K562 (cell line): ENCODE data around the gene PRKCE. TPM values are rescaled to one million over a fixed set of nuclear protein-coding genes. Genes with fewer than 3 reads are reported as not detected.
A peak's percentile ranks its signal among the peaks of the same experiment; 100 is the strongest.

Experiments used
- ATAC-seq: fragments of 200-7000 bp; cut with Tn5 transposase; 3 replicates; pipeline ENCODE4 v1.9.1; 2020; ENCODE audit warnings: moderate library complexity
- BruUV-seq: library from RNA; stranded (reverse); fragments of 400-500 nt; replicated peaks from 2 replicates; lab custom pipeline; 2021; lab: Mats Ljungman, UMichigan
- CTCF ChIA-PET: fragments of 300-600 bp; formaldehyde crosslinking; extraction: SDS; loops from one replicate; lab custom pipeline; 2021; ENCODE audit warnings: low intra/inter-chr PET ratio; lab: Yijun Ruan, JAX
- POLR2A ChIA-PET: fragments of 300-600, 350-650 bp; sonication (Branson Sonifier 250); formaldehyde crosslinking; extraction: SDS; loops from one replicate; lab custom pipeline; 2021; ENCODE audit warnings: antibody characterized with exemption, inconsistent platforms; lab: Yijun Ruan, JAX
- DNase-seq, 4 experiments: peaks; one replicate each; pipeline versions ENCODE4 v3.0.0 to v3.0.0-alpha.2; 2011 to 2018; ENCODE audit warnings: low spot score in 3 of 4, mixed read lengths in 3 of 4; ENCODE audit errors: extremely low read depth in 1 of 4
- FAIRE-seq: peaks from 2 replicates; lab custom pipeline; 2011; peaks lifted over from hg19 to GRCh38; lab: Jason Lieb, UNC
- H2AFZ ChIP-seq: 2 replicates; pipeline ENCODE4 v1.6.0; 2011; ENCODE audit warnings: low read depth, low read length, control low read depth, inconsistent platforms
- H3K27ac ChIP-seq: fragments of 200-600 bp; 3 replicates; pipeline ENCODE4 v1.8.0; 2011; ENCODE audit warnings: low read depth, mild to moderate bottlenecking, control low read depth, inconsistent platforms, low read length, moderate library complexity, mixed read lengths; ENCODE audit errors: extremely low read depth
- H3K27me3 ChIP-seq, 2 experiments: fragments of 300-600 bp in 1 of 2; 2 replicates in 1 of 2; 3 replicates in 1 of 2; pipeline versions ENCODE4 v1.6.0 to v1.8.0; 2011; ENCODE audit warnings: inconsistent platforms in 2 of 2, low read length in 2 of 2, mild to moderate bottlenecking in 1 of 2, mixed read lengths in 1 of 2, moderate library complexity in 1 of 2; ENCODE audit not compliant: control insufficient read depth in 2 of 2, insufficient read depth in 2 of 2
- H3K36me3 ChIP-seq: fragments of 300-600 bp; 3 replicates; pipeline ENCODE4 v1.8.0; 2011; ENCODE audit warnings: mild to moderate bottlenecking, low read length, inconsistent platforms; ENCODE audit not compliant: control insufficient read depth, insufficient read depth
- H3K4me1 ChIP-seq, 2 experiments: fragments of 200-600 bp in 1 of 2; replicated peaks in 1 of 2; 2 replicates in 1 of 2; 3 replicates in 1 of 2; pipeline versions ENCODE4 v1.5.1 to v1.8.0; 2011; ENCODE audit warnings: inconsistent platforms in 2 of 2, low read length in 2 of 2, mild to moderate bottlenecking in 1 of 2, mixed read lengths in 1 of 2, moderate library complexity in 1 of 2; ENCODE audit not compliant: control insufficient read depth in 2 of 2, insufficient read depth in 2 of 2
- H3K4me2 ChIP-seq: 2 replicates; pipeline ENCODE4 v1.6.1; 2011; ENCODE audit warnings: low read length, control low read depth, inconsistent platforms, mixed read lengths; ENCODE audit not compliant: insufficient read depth
- H3K4me3 ChIP-seq: fragments of 200-600 bp; sonication (generic), shearing (Covaris generic); 2 replicates; pipeline ENCODE4 v1.5.1; 2016; ENCODE audit warnings: control low read depth, inconsistent platforms
- H3K79me2 ChIP-seq: fragments of 200-600 bp; 3 replicates; pipeline ENCODE4 v1.8.0; 2011; ENCODE audit warnings: low read length, inconsistent platforms; ENCODE audit not compliant: control insufficient read depth, insufficient read depth
- H3K9ac ChIP-seq, 2 experiments: 2 replicates each; pipeline versions ENCODE4 v1.6.0 to v1.6.1; 2011; ENCODE audit warnings: low read depth in 2 of 2, low read length in 2 of 2, control low read depth in 1 of 2, inconsistent platforms in 1 of 2, mild to moderate bottlenecking in 1 of 2, mixed read lengths in 1 of 2; ENCODE audit not compliant: insufficient read depth in 1 of 2
- H3K9me1 ChIP-seq: one replicate; pipeline ENCODE4 v1.6.0; 2011; ENCODE audit warnings: inconsistent platforms, mild to moderate bottlenecking, low read length, moderate library complexity; ENCODE audit not compliant: control insufficient read depth, insufficient read depth
- H3K9me3 ChIP-seq: replicated peaks from 2 replicates; pipeline ENCODE4 v1.5.1; 2011; ENCODE audit warnings: low read depth, low read length, inconsistent platforms; ENCODE audit not compliant: control insufficient read depth, insufficient read depth
- H4K20me1 ChIP-seq: replicated peaks from 2 replicates; pipeline ENCODE4 v1.6.1; 2011; ENCODE audit warnings: low read length, inconsistent platforms, mixed read lengths; ENCODE audit not compliant: control insufficient read depth, insufficient read depth
- ASH1L ChIP-seq: fragments of 450-650 bp; IDR thresholded peaks from 2 replicates; pipeline ENCODE4 v1.6.1; 2018; ENCODE audit warnings: borderline replicate concordance, mild to moderate bottlenecking, low read depth; ENCODE audit not compliant: partially characterized antibody
- LEF1 ChIP-seq: fragments of 450-650 bp; IDR thresholded peaks from 2 replicates; pipeline ENCODE4 v1.6.1; 2016; ENCODE audit warnings: mild to moderate bottlenecking
- NCOA6 ChIP-seq: fragments of 450-650 bp; IDR thresholded peaks from 2 replicates; pipeline ENCODE4 v1.6.1; 2017; ENCODE audit warnings: mild to moderate bottlenecking
- RAD21 ChIP-seq, 2 experiments: fragments of 250-450 bp in 1 of 2; fragments of 450-650 bp in 1 of 2; sonication (Bioruptor Pico) in 1 of 2; formaldehyde crosslinking in 1 of 2; IDR thresholded peaks in 1 of 2; conservative IDR thresholded peaks in 1 of 2; 2 replicates each; pipeline versions ENCODE4 v1.4.0 to v1.8.0; 2020 to 2022; ENCODE audit warnings: mild to moderate bottlenecking in 2 of 2, moderate library complexity in 1 of 2
- SMAD4 ChIP-seq: fragments of 250-450 bp; sonication (Bioruptor Pico); conservative IDR thresholded peaks from 2 replicates; pipeline ENCODE4 v1.8.0; 2021; ENCODE audit warnings: inconsistent platforms, mild to moderate bottlenecking, moderate library complexity
- SNRNP70 ChIP-seq: fragments of 200-400 bp; formaldehyde crosslinking; optimal IDR thresholded peaks from 2 replicates; pipeline ENCODE3; 2017; ENCODE audit warnings: low read depth, low read length
- ZBTB7A ChIP-seq: IDR thresholded peaks from 2 replicates; pipeline ENCODE4 v1.6.1; 2011; ENCODE audit warnings: low read depth, mild to moderate bottlenecking, low read length, moderate library complexity, borderline replicate concordance; ENCODE audit not compliant: control insufficient read depth
- WGBS: fragments of 100-300 bp; shearing (Covaris generic); methylation state at CpG from one replicate; pipeline ENCODE4 v1.1.6; 2016; ENCODE audit warnings: low coverage, mixed read lengths; ENCODE audit not compliant: insufficient coverage; ENCODE audit errors: missing lambda C conversion rate; 5-methylcytosine and 5-hydroxymethylcytosine counted together
- in situ Hi-C: fragments of 300-500 bp; cut with MboI; formaldehyde crosslinking; loops from 4 replicates; pipeline ENCODE4 v1.15.0; 2018; ENCODE audit warnings: inconsistent platforms, mixed read lengths
- intact Hi-C: fragments of 100-400 bp; cut with micrococcal nuclease; formaldehyde crosslinking; loops from 2 replicates; pipeline ENCODE4 v1.14.2; 2022
- polyA plus RNA-seq, 8 experiments: library from polyadenylated mRNA; depleted of rRNA in 4 of 8; stranded (reverse) in 5 of 8; unstranded in 3 of 8; fragments of >200 nt; fragmentation: Nextera tagmentation in 2 of 8; fragmentation: Illumina TruSeq in 1 of 8; extraction: Ambion mirVana in 2 of 8; extraction: Trizol in 1 of 8; gene quantifications; 2 replicates each; pipeline versions ENCODE4 v1.2.1 to v1.2.3, GENCODE V29; 2011 to 2014; ENCODE audit warnings: inconsistent platforms in 1 of 8, missing spikeins in 1 of 8
- total RNA-seq, 7 experiments: library from RNA; depleted of rRNA in 6 of 7; stranded (reverse); fragments of >200 nt in 6 of 7; fragmentation: Illumina TruSeq in 2 of 7; extraction: Trizol in 2 of 7; gene quantifications; 2 replicates each; pipeline versions ENCODE4 v1.2.1 to v1.2.3, GENCODE V29; 2011 to 2021; ENCODE audit warnings: low replicate concordance in 1 of 7
- TF ChIP-seq, protein P1 (sequence below), 2 experiments: fragments of 450-650 bp in 1 of 2; sonication (generic) in 1 of 2; formaldehyde crosslinking; conservative IDR thresholded peaks; 2 replicates each; pipeline versions ENCODE4 v1.4.0 to v1.8.1; 2020 to 2022; ENCODE audit warnings: mild to moderate bottlenecking in 1 of 2, missing genetic modification reagents in 1 of 2

Gene PRKCE
- total and polyA plus RNA-seq, 9 of the 15 experiments (the other 6 are each of a cell fraction or from before 2014, with no cell fraction given), result 0.06 to 1.0 (median 0.22) TPM; not detected in 1

DNA sequence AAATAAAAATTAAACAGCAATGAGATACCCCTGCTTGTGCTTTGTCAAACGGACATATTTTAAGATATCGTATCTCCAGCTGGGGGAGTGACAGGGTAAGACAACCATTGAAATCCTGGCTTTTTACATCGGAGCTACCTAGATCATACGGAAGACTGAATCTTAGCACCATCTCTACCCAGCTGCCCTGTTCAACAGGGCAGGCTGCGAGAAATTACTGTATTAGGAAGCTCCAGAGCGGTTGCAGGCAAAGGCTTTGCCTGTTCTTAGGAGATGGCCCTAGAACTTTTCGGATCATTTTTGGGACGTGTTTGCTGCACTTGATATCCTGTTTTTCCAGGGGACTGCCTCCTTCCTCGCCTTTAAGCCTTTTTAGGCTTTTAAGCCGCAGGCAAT, 2.0 kb upstream of the PRKCE start:
- DNase-seq (no peak), FAIRE-seq (no peak)
- peak overlapping the region; percentile 86 for H3K4me2 ChIP-seq
- H3K9ac ChIP-seq, result peak overlapping the region in 1 of 2 experiments; percentile 81; a peak in 1 of 4 replicates
- no peaks in the 10 kb centered on the region for H3K9me3 ChIP-seq
- H3K27ac ChIP-seq, result no peak overlapping the region
- POLR2A ChIA-PET, result interaction anchor here (0.6 to 1.7 kb wide), 4 partner anchors 11 to 152 kb away, joined by 3 to 4 read pairs (median 3); no protein-coding TSS in a partner anchor
- H4K20me1 ChIP-seq, result no peaks in the 10 kb centered on the region
- TF ChIP-seq LEF1 (no peak), SMAD4 (CRISPR knock-in tag) (no peak), ASH1L (no peak), NCOA6 (no peak), SNRNP70 (no peak), RAD21 (CRISPR knock-in tag; conservative IDR thresholded peaks at IDR 0.05 in 1 of 2, IDR thresholded peaks at IDR 0.05 in 1 of 2) (peak in 1 of 2 experiments; percentile 26; a peak in 2 of 4 replicates), ZBTB7A (no peak)
- TF ChIP-seq, protein P1, sequence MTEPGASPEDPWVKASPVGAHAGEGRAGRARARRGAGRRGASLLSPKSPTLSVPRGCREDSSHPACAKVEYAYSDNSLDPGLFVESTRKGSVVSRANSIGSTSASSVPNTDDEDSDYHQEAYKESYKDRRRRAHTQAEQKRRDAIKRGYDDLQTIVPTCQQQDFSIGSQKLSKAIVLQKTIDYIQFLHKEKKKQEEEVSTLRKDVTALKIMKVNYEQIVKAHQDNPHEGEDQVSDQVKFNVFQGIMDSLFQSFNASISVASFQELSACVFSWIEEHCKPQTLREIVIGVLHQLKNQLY (CRISPR knock-in tag; conservative IDR thresholded peaks at IDR 0.05), result no peak
- TF ChIP-seq, all 486 proteins: peak for 1
- Histone ChIP-seq H3K36me3 (no peaks in the 10 kb centered on the region), H2AFZ (no peak overlapping the region), H3K4me3 (peak overlapping the region; percentile 72; the same call in 1 of the 2 replicates), H3K27me3 (peaks cover 31 to 48% of the 10 kb centered on the region in 2 experiments), H3K79me2 (no peaks in the 10 kb centered on the region), H3K9me1 (no peaks in the 10 kb centered on the region), H3K4me1 (peaks cover 0 to 29% of the 10 kb centered on the region in 2 experiments; a peak in 4 of 5 replicates)
- ATAC-seq, result no peak
- TSS peak; percentile 69 for BruUV-seq
- 15% methylated on average over 10 of the region's 10 CpGs for WGBS
- CTCF ChIA-PET, result interaction anchor here (0.6 kb wide), 1 partner anchor 160 kb away, joined by 3 read pairs; no protein-coding TSS in a partner anchor
- intact Hi-C loops, result loop anchor here (10.0 kb wide), 1 partner anchor 185 kb away; no protein-coding TSS in a partner anchor
- in situ Hi-C loops, result loop anchor here (5.0 kb wide), 2 partner anchors 128 to 288 kb away; no protein-coding TSS in a partner anchor
